Activated CD4-positive, CD25-positive, alpha-beta regulatory T cell treated with anti-CD3 and anti-CD28 coated beads, Interleukin-2, amount 50 U/mL, for 24 hours (primary cell): ENCODE measurements around the gene ITFG1.
"Not testable (repeated sequence)": the region's sequence is repeated elsewhere in the genome, so short reads cannot be mapped to it uniquely, and the experiment has no call there.

Experiments used
- ATAC-seq, 2 donors: fragments of 150-1000 bp; cut with Tn5 transposase; one replicate each; pipeline ENCODE4 v1.10.0; 2021; ENCODE audit warnings: mild to moderate bottlenecking in 1 of 2, moderate library complexity in 1 of 2

The ITFG1 gene

GRCh38 chr16:47408491-47408890 is 52.4 kb downstream of the ITFG1 start:
- ATAC-seq = no peak

GRCh38 chr16:47395733-47396498 is 64.9 kb downstream of the ITFG1 start:
- ATAC-seq = no peak

- ATAC-seq = no peak
These were observed 68.8 kb downstream of the ITFG1 start for GRCh38 chr16:47392081-47392480.

GRCh38 chr16:47388705-47389104 is 72.2 kb downstream of the ITFG1 start:
- no peak for ATAC-seq

GRCh38 chr16:47387026-47387734 is 73.7 kb downstream of the ITFG1 start:
- ATAC-seq = no peak

GRCh38 chr16:47386201-47386718 is 74.6 kb downstream of the ITFG1 start:
- ATAC-seq = no peak

- ATAC-seq = no peak
These were observed 78.5 kb downstream of the ITFG1 start for GRCh38 chr16:47382362-47382761.

- no peak for ATAC-seq
These were observed 83.7 kb downstream of the ITFG1 start for GRCh38 chr16:47377154-47377553.

- no peak for ATAC-seq
These were observed 85.4 kb downstream of the ITFG1 start for GRCh38 chr16:47375423-47375822.

GRCh38 chr16:47374629-47375028 is 86.2 kb downstream of the ITFG1 start:
- no peak for ATAC-seq

GRCh38 chr16:47371271-47372014 is 89.4 kb downstream of the ITFG1 start:
- ATAC-seq = no peak

- no peak for ATAC-seq
These were observed 90.3 kb downstream of the ITFG1 start for GRCh38 chr16:47370536-47370935.

GRCh38 chr16:47366228-47366627 is 94.6 kb downstream of the ITFG1 start:
- no peak for ATAC-seq

GRCh38 chr16:47363761-47364160 is 97.1 kb downstream of the ITFG1 start:
- no peak for ATAC-seq

- no peak for ATAC-seq
These were observed 101.4 kb downstream of the ITFG1 start for GRCh38 chr16:47359478-47359877.

GRCh38 chr16:47358816-47359215 is 102.0 kb downstream of the ITFG1 start:
- ATAC-seq = no peak

- ATAC-seq = not testable (repeated sequence)
These were observed 111.8 kb downstream of the ITFG1 start for GRCh38 chr16:47349029-47349428.

- ATAC-seq = not testable (repeated sequence)
These were observed 113.7 kb downstream of the ITFG1 start for GRCh38 chr16:47347021-47347696.

- ATAC-seq = no peak
These were observed 118.8 kb downstream of the ITFG1 start for GRCh38 chr16:47342055-47342454.

GRCh38 chr16:47330562-47330961 is 130.3 kb downstream of the ITFG1 start:
- not testable (repeated sequence) for ATAC-seq

GRCh38 chr16:47324309-47324708 is 136.6 kb downstream of the ITFG1 start:
- ATAC-seq = not testable (repeated sequence)

GRCh38 chr16:47323241-47323640 is 137.6 kb downstream of the ITFG1 start:
- no peak for ATAC-seq
